HG02884 (cell line): ENCODE data around the gene HPCAL1.

Source experiments
- ATAC-seq: cut with Tn5 transposase; IDR thresholded peaks from one replicate; pipeline ENCODE4 v1.9.1; 2021; ENCODE audit warnings: mild to moderate bottlenecking, moderate library complexity; ENCODE audit not compliant: unreplicated experiment

Gene HPCAL1

GRCh38 chr2:10382354-10383061 is 79.8 kb downstream of the HPCAL1 start:
- ATAC-seq = peak; percentile 58

- ATAC-seq = no peak
Measured at GRCh38 chr2:10383960-10384734, 81.4 kb downstream of the HPCAL1 start.

- no peak for ATAC-seq
Measured at GRCh38 chr2:10385501-10385900, 82.8 kb downstream of the HPCAL1 start.

GRCh38 chr2:10385933-10386773 is 83.4 kb downstream of the HPCAL1 start:
- ATAC-seq = no peak

- ATAC-seq = no peak
Measured at GRCh38 chr2:10387033-10387432, 84.3 kb downstream of the HPCAL1 start.

GRCh38 chr2:10388954-10389560 is 86.4 kb downstream of the HPCAL1 start:
- no peak for ATAC-seq

- ATAC-seq = no peak
Measured at GRCh38 chr2:10389573-10389972, 86.9 kb downstream of the HPCAL1 start.

- ATAC-seq = no peak
Measured at GRCh38 chr2:10390369-10390801, 87.7 kb downstream of the HPCAL1 start.

GRCh38 chr2:10392100-10392499 is 89.4 kb downstream of the HPCAL1 start:
- ATAC-seq = no peak

- no peak for ATAC-seq
Measured at GRCh38 chr2:10392548-10392947, 89.8 kb downstream of the HPCAL1 start.

- no peak for ATAC-seq
Measured at GRCh38 chr2:10392951-10393639, 90.4 kb downstream of the HPCAL1 start.

- no peak for ATAC-seq
Measured at GRCh38 chr2:10393640-10393982, 90.9 kb downstream of the HPCAL1 start.

GRCh38 chr2:10395893-10396292 is 93.2 kb downstream of the HPCAL1 start:
- no peak for ATAC-seq

GRCh38 chr2:10396464-10396863 is 93.8 kb downstream of the HPCAL1 start:
- no peak for ATAC-seq

GRCh38 chr2:10397297-10397875 is 94.7 kb downstream of the HPCAL1 start:
- no peak for ATAC-seq

GRCh38 chr2:10397878-10398277 is 95.2 kb downstream of the HPCAL1 start:
- no peak for ATAC-seq

GRCh38 chr2:10398496-10398895 is 95.8 kb downstream of the HPCAL1 start:
- ATAC-seq = no peak

GRCh38 chr2:10399358-10399757 is 96.7 kb downstream of the HPCAL1 start:
- ATAC-seq = no peak

- ATAC-seq = no peak
Measured at GRCh38 chr2:10400002-10400401, 97.3 kb downstream of the HPCAL1 start.

- ATAC-seq = no peak
Measured at GRCh38 chr2:10400568-10400977, 97.9 kb downstream of the HPCAL1 start.
